Stimulated activated CD8-positive, alpha-beta memory T cell treated with anti-CD3 and anti-CD28 coated beads, Interleukin-12 subunit alpha, Interleukin-12 subunit beta, amount 100 ng/mL, for 4 hours (primary cell): ENCODE data around the gene MRGPRD.
"Not testable (repeated sequence)": the region's sequence is repeated elsewhere in the genome, so short reads cannot be mapped to it uniquely, and the experiment has no call there.

Experiments used
- DNase-seq: peaks from one replicate; pipeline ENCODE4 v3.0.0-alpha.2; 2020; ENCODE audit warnings: low read depth

Gene MRGPRD

GRCh38 chr11:68993546-68993945 lies 12.8 kb upstream of the MRGPRD start:
- no peak for DNase-seq

- no peak for DNase-seq
Measured at GRCh38 chr11:68992743-68993255, 12.0 kb upstream of the MRGPRD start.

GRCh38 chr11:68990995-68991780 lies 10.4 kb upstream of the MRGPRD start:
- DNase-seq = no peak

GRCh38 chr11:68989936-68990606 lies 9.3 kb upstream of the MRGPRD start:
- DNase-seq = no peak

- DNase-seq = no peak
Measured at GRCh38 chr11:68988491-68988890, 7.7 kb upstream of the MRGPRD start.

GRCh38 chr11:68987211-68987610 lies 6.4 kb upstream of the MRGPRD start:
- no peak for DNase-seq

GRCh38 chr11:68983801-68984200 lies 3.0 kb upstream of the MRGPRD start:
- DNase-seq = no peak

- no peak for DNase-seq
Measured at GRCh38 chr11:68982134-68982533, 1.3 kb upstream of the MRGPRD start.

GRCh38 chr11:68979931-68980775 lies 633 bp downstream of the MRGPRD start:
- no peak for DNase-seq

- DNase-seq = no peak
Measured at GRCh38 chr11:68978931-68979594, 1.7 kb downstream of the MRGPRD start.

GRCh38 chr11:68978626-68978930 lies 2.2 kb downstream of the MRGPRD start:
- no peak for DNase-seq

GRCh38 chr11:68977781-68978625 lies 2.8 kb downstream of the MRGPRD start:
- no peak for DNase-seq

GRCh38 chr11:68976563-68976962 lies 4.2 kb downstream of the MRGPRD start:
- DNase-seq = no peak

- DNase-seq = no peak
Measured at GRCh38 chr11:68976095-68976494, 4.7 kb downstream of the MRGPRD start.

- DNase-seq = no peak
Measured at GRCh38 chr11:68974421-68975194, 6.2 kb downstream of the MRGPRD start.

GRCh38 chr11:68973706-68974105 lies 7.1 kb downstream of the MRGPRD start:
- not testable (repeated sequence) for DNase-seq

- no peak for DNase-seq
Measured at GRCh38 chr11:68973219-68973618, 7.6 kb downstream of the MRGPRD start.

- no peak for DNase-seq
Measured at GRCh38 chr11:68970921-68971636, 9.7 kb downstream of the MRGPRD start.

GRCh38 chr11:68969386-68969785 lies 11.4 kb downstream of the MRGPRD start:
- no peak for DNase-seq
